PFSK-1 (cell line): Measurements from ENCODE around the gene SH3TC1.

Experiments used
- FOXP2 ChIP-seq: optimal IDR thresholded peaks from 2 replicates; pipeline ENCODE3; 2011; ENCODE audit warnings: borderline replicate concordance, control low read depth, inconsistent platforms; ENCODE audit not compliant: insufficient read depth; ENCODE audit errors: extremely low read length, extremely low read depth
- POLR2AphosphoS5 ChIP-seq: IDR thresholded peaks from 2 replicates; pipeline ENCODE4 v1.6.1; 2012; ENCODE audit warnings: low read depth, mild to moderate bottlenecking, control low read depth, low read length, moderate library complexity
- REST ChIP-seq, 2 experiments: IDR thresholded peaks; 2 replicates each; pipeline versions ENCODE4 v1.6.1 to v1.8.0; 2011 to 2012; ENCODE audit warnings: low read depth in 2 of 2, low read length in 2 of 2, control low read depth in 1 of 2, inconsistent platforms in 1 of 2, mild to moderate bottlenecking in 1 of 2, moderate library complexity in 1 of 2; ENCODE audit not compliant: insufficient read depth in 1 of 2
- SIN3A ChIP-seq: IDR thresholded peaks from 2 replicates; pipeline ENCODE4 v1.6.1; 2012; ENCODE audit warnings: mild to moderate bottlenecking, low read length, moderate library complexity, borderline replicate concordance; ENCODE audit not compliant: insufficient read depth
- TAF1 ChIP-seq: IDR thresholded peaks from 2 replicates; pipeline ENCODE4 v1.6.1; 2012; ENCODE audit warnings: low read length, control low read depth, borderline replicate concordance; ENCODE audit not compliant: insufficient read depth

SH3TC1 gene

DNA sequence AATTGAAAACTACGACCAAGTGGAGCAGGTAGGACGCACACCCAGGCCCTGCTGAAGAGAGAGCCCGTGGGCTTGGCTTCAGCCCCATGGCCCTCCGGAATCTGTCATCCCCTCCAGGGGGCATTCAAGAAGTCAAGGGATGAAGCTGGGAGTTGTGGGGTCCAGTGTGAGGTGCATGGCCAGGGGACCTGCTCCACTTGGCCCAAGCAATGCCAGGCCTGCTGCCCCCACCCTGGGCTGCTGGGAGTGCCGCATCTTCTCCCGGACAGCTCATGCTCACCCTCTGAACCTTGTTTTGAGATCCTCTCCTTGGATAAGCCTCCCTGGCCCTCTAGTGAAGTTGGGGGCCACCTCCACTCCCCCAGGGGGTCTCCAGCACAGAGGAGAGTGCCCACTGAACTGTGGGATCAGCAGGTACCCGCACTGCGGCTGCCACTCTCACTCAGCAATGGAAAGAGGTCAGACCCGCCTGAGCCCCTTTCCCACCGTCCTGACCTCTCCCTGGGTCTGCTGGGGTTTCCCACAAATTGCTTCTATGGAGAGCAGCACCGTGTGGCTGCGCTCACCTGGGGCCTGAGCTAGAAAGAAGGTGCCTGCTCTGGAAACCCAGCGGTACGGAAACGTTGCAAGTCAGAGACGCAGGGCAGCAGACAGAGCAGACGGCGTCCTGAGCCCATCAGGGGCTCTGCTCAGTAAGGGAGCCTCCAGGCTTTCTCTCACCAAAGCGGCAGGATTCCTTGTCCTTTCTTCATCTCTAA is 35.5 kb upstream of the SH3TC1 start:
- TF ChIP-seq POLR2AphosphoS5 (no peak), REST (IDR thresholded peaks at IDR 0.05; ENCODE audit: insufficient read depth in 1 of 2, low read depth in 2 of 2, low read length in 2 of 2) (no peak), TAF1 (no peak), FOXP2 (no peak), SIN3A (no peak)

- no peak for TF ChIP-seq SIN3A
- no peak for TF ChIP-seq FOXP2
- no peak for TF ChIP-seq REST (IDR thresholded peaks at IDR 0.05; ENCODE audit: insufficient read depth in 1 of 2, low read depth in 2 of 2, low read length in 2 of 2)
- TF ChIP-seq TAF1: no peak
- no peak for TF ChIP-seq POLR2AphosphoS5
Observed at GRCh38 chr4:8164194-8164565, 34.9 kb upstream of the SH3TC1 start.

DNA sequence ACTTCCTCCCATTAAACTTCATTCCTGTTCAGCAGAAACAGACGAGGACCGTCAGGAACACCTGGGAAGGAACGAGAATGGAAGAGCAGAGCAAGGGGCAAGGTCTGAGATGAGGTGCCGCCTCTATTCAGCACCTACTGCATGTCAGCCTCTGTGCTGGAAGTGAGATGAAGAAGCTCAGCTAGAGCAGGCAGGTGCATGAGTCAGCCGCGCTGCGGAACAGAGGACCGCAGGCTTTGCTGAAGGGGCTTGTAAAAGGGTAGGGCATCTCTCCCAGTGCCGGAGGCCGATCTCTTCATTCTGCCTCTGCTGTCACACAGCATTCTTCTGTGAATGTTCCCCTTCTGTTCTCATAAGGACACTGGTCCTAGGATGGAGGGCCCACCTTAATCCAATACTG is 34.4 kb upstream of the SH3TC1 start:
- TF ChIP-seq SIN3A: no peak
- no peak for TF ChIP-seq TAF1
- TF ChIP-seq POLR2AphosphoS5: no peak
- no peak for TF ChIP-seq FOXP2
- no peak for TF ChIP-seq REST (IDR thresholded peaks at IDR 0.05; ENCODE audit: insufficient read depth in 1 of 2, low read depth in 2 of 2, low read length in 2 of 2)

DNA sequence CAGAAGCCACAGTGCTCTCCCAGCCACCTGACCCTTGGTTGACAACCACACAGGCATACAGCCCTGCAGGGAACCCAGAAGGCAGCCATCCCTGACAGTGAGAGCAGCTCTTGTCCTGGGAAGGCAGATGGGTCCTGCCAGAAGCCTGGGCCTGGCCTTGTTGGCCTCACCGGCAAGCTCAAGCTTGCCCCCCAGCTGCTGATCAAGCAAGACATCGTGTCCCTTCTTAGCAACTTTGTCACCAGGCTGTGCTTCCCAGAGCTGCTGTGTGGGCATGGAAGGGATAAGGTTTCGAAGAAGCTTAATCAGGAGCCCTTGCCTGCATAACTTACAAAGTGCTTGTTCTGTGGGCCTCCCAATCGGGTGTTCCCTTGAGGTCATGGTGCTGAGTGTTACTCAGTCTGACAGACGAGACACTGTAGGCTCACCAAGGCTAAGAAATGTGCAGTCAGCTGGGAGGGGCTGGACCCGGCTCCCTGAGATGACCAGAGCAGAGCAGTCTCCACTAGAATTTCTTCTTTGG is 33.7 kb upstream of the SH3TC1 start:
- no peak for TF ChIP-seq SIN3A
- TF ChIP-seq FOXP2: no peak
- TF ChIP-seq REST (IDR thresholded peaks at IDR 0.05; ENCODE audit: insufficient read depth in 1 of 2, low read depth in 2 of 2, low read length in 2 of 2): no peak
- no peak for TF ChIP-seq POLR2AphosphoS5
- no peak for TF ChIP-seq TAF1
